HepG2 (cell line): Measurements from ENCODE around the gene GDA. TPM values are rescaled to one million over a fixed set of nuclear protein-coding genes. Genes with fewer than 3 reads are reported as not detected.

Experiments
- DBP ChIP-seq: sonication (generic); formaldehyde crosslinking; IDR thresholded peaks from 2 replicates; pipeline ENCODE4 v1.4.0; 2020; ENCODE audit warnings: missing genetic modification reagents; ENCODE audit errors: not compliant biosample characterization
- ETV6 ChIP-seq: sonication (generic); formaldehyde crosslinking; conservative IDR thresholded peaks from 2 replicates; pipeline ENCODE4 v1.4.0; 2020; ENCODE audit warnings: missing genetic modification reagents
- FOXA3 ChIP-seq: IDR thresholded peaks from 2 replicates; pipeline ENCODE4 v1.6.1; 2016; ENCODE audit warnings: missing genetic modification reagents, missing compliant biosample characterization
- JUNB ChIP-seq: sonication (generic); formaldehyde crosslinking; IDR thresholded peaks from 2 replicates; pipeline ENCODE4 v1.8.0; 2022; ENCODE audit warnings: missing genetic modification reagents, mild to moderate bottlenecking, borderline replicate concordance
- LBX2 ChIP-seq: sonication (generic); formaldehyde crosslinking; IDR thresholded peaks from 2 replicates; pipeline ENCODE4 v1.5.0; 2020; ENCODE audit warnings: missing genetic modification reagents, mild to moderate bottlenecking, borderline replicate concordance
- MAFF ChIP-seq: IDR thresholded peaks from 2 replicates; pipeline ENCODE4 v1.6.1; 2011; ENCODE audit warnings: low read depth, low read length, improper control_type of control experiment
- NFATC3 ChIP-seq: sonication (generic); formaldehyde crosslinking; IDR thresholded peaks from 2 replicates; pipeline ENCODE4 v1.5.1; 2020; ENCODE audit warnings: mild to moderate bottlenecking, missing genetic modification reagents
- NFIC ChIP-seq: IDR thresholded peaks from 2 replicates; pipeline ENCODE4 v1.6.1; 2012; ENCODE audit warnings: mild to moderate bottlenecking, low read length, inconsistent platforms
- PBX3 ChIP-seq: sonication (generic); formaldehyde crosslinking; IDR thresholded peaks from 2 replicates; pipeline ENCODE4 v1.8.1; 2023; ENCODE audit warnings: missing genetic modification reagents, inconsistent platforms, borderline replicate concordance
- REPIN1 ChIP-seq: sonication (generic); formaldehyde crosslinking; IDR thresholded peaks from 2 replicates; pipeline ENCODE4 v1.8.0; 2022; ENCODE audit warnings: missing genetic modification reagents, low read depth, mild to moderate bottlenecking, borderline replicate concordance
- SNRNP70 ChIP-seq: fragments of 200-400 bp; formaldehyde crosslinking; IDR thresholded peaks from 2 replicates; pipeline ENCODE4 v1.6.1; 2017; ENCODE audit warnings: mild to moderate bottlenecking, low read depth, low read length, moderate library complexity
- UBTF ChIP-seq: sonication (generic); formaldehyde crosslinking; IDR thresholded peaks from 2 replicates; pipeline ENCODE4 v1.4.0; 2020; ENCODE audit warnings: mild to moderate bottlenecking, missing genetic modification reagents
- ZBTB3 ChIP-seq: sonication (generic); formaldehyde crosslinking; IDR thresholded peaks from 2 replicates; pipeline ENCODE4 v1.4.0; 2020; ENCODE audit warnings: low read depth, mild to moderate bottlenecking, moderate library complexity, missing genetic modification reagents, borderline replicate concordance
- ZBTB46 ChIP-seq: sonication (generic); formaldehyde crosslinking; IDR thresholded peaks from 2 replicates; pipeline ENCODE4 v1.4.0; 2020; ENCODE audit warnings: mild to moderate bottlenecking, missing genetic modification reagents, borderline replicate concordance
- ZNF253 ChIP-seq: sonication (generic); formaldehyde crosslinking; IDR thresholded peaks from 2 replicates; pipeline ENCODE4 v1.8.0; 2022; ENCODE audit warnings: mild to moderate bottlenecking, missing genetic modification reagents, borderline replicate concordance
- ZNF280B ChIP-seq: sonication (generic); formaldehyde crosslinking; IDR thresholded peaks from 2 replicates; pipeline ENCODE4 v1.5.0; 2020; ENCODE audit warnings: missing genetic modification reagents, mild to moderate bottlenecking, borderline replicate concordance
- ZNF569 ChIP-seq: sonication (generic); formaldehyde crosslinking; IDR thresholded peaks from 2 replicates; pipeline ENCODE4 v1.5.0; 2020; ENCODE audit warnings: mild to moderate bottlenecking, missing genetic modification reagents, moderate library complexity, borderline replicate concordance
- ZNF615 ChIP-seq: sonication (generic); formaldehyde crosslinking; IDR thresholded peaks from 2 replicates; pipeline ENCODE4 v1.5.0; 2020; ENCODE audit warnings: mild to moderate bottlenecking, missing genetic modification reagents, borderline replicate concordance
- ZSCAN29 ChIP-seq: sonication (generic); formaldehyde crosslinking; conservative IDR thresholded peaks from 2 replicates; pipeline ENCODE4 v1.4.0; 2020; ENCODE audit warnings: mild to moderate bottlenecking, missing genetic modification reagents
- polyA plus RNA-seq, 8 experiments: library from polyadenylated mRNA; depleted of rRNA in 3 of 8; stranded (reverse) in 7 of 8; unstranded in 1 of 8; fragments of >200 nt; fragmentation: Illumina TruSeq in 4 of 8; extraction: Trizol in 4 of 8; gene quantifications; 2 replicates each; pipeline versions ENCODE4 v1.2.1 to v1.2.3, GENCODE V29; 2011 to 2016; ENCODE audit warnings: low read depth in 4 of 8, missing spikeins in 1 of 8, mixed read lengths in 1 of 8; ENCODE audit not compliant: insufficient read depth in 1 of 8
- total RNA-seq, 5 experiments: library from RNA; depleted of rRNA; stranded (reverse); fragments of >200 nt; fragmentation: Illumina TruSeq; extraction: Trizol; gene quantifications; 2 replicates each; pipeline ENCODE4 v1.2.3, GENCODE V29; 2016; ENCODE audit warnings: low read depth in 1 of 5

GDA gene
- total and polyA plus RNA-seq, 2 of the 13 experiments (the other 11 are each of a cell fraction or from before 2014, with no cell fraction given): 0.15 to 0.99 TPM

GRCh38 chr9:72154468-72155285, 5.4 kb downstream of the GDA start (continued):
- TF ChIP-seq ZBTB46 (CRISPR knock-in tag): no peak
- TF ChIP-seq ZNF569 (CRISPR knock-in tag): no peak
- TF ChIP-seq ZNF615 (CRISPR knock-in tag): no peak
- no peak for TF ChIP-seq REPIN1 (CRISPR knock-in tag)
- TF ChIP-seq JUNB (CRISPR knock-in tag): peak; percentile 73; the same call in 1 of the 2 replicates
- TF ChIP-seq ZNF280B (CRISPR knock-in tag): no peak
- TF ChIP-seq FOXA3 (CRISPR knock-in tag): no peak
- no peak for TF ChIP-seq ZNF253
- TF ChIP-seq PBX3 (CRISPR knock-in tag): no peak
- TF ChIP-seq UBTF (CRISPR knock-in tag): no peak
- TF ChIP-seq LBX2: no peak
- no peak for TF ChIP-seq NFATC3
- TF ChIP-seq ETV6 (CRISPR knock-in tag): no peak
- no peak for TF ChIP-seq ZSCAN29
- no peak for TF ChIP-seq ZBTB3 (CRISPR knock-in tag)
- no peak for TF ChIP-seq SNRNP70
- TF ChIP-seq MAFF: peak; percentile 33; the same call in 1 of the 2 replicates
- TF ChIP-seq DBP: no peak
- no peak for TF ChIP-seq NFIC
